Measurements from ENCODE around the gene HNRNPA1. TPM values are rescaled to one million over a fixed set of nuclear protein-coding genes. Genes with fewer than 3 reads are reported as not detected.

The HNRNPA1 gene
- total and polyA plus RNA-seq, 2 of the 4 experiments (the other 2 are of a cell fraction): 747 to 1,409 TPM

DNA sequence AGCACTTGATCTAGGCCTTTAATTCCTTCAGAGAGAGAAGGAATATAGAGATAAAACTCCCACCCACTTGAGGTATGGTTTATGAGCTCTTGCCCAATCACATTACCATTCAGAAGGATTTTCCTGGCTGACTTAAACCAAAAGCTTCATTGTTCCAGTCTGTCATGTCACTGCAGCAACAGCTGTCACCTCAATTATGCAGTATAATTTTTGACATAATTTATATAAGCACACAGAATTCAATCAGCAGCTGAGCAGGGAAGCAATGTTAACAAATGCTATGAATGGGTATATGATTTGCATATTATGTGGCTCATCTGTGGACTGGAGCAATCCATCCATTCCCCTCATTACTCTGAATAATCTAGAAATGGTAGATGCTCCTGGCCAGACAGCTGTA, 40.9 kb upstream of the HNRNPA1 start:
- no peak overlapping the region for H3K4me3 ChIP-seq (ENCODE audit: insufficient read depth, low read depth, low read length)
- no peak for ATAC-seq (ENCODE audit: low read depth)
- in situ Hi-C loops (cut with MboI; ENCODE audit: low sequenced_read_pairs): no loop called here
- no peak overlapping the region for H3K4ac ChIP-seq (ENCODE audit: low read depth, low read length)
- no peaks in the 10 kb centered on the region for H3K27me3 ChIP-seq (ENCODE audit: control insufficient read depth, insufficient read depth, low read length)
- H2BK15ac ChIP-seq (ENCODE audit: low read depth, low read length): no peak overlapping the region
- H3K4me2 ChIP-seq (ENCODE audit: low read depth, low read length): no peak overlapping the region
- H2BK120ac ChIP-seq (ENCODE audit: low read depth, low read length): no peak overlapping the region
- H3K27ac ChIP-seq (ENCODE audit: insufficient read depth, low read length): no peak overlapping the region
- no peaks in the 10 kb centered on the region for H3K4me1 ChIP-seq (ENCODE audit: control insufficient read depth, insufficient read depth, low read length)
- TF ChIP-seq NFE2L2 (IDR thresholded peaks at IDR 0.05; ENCODE audit: low read depth, low read length): no peak
- no peak for TF ChIP-seq SMC3 (IDR thresholded peaks at IDR 0.05; ENCODE audit: low read depth, low read length)
- TF ChIP-seq MAFK (IDR thresholded peaks at IDR 0.05; ENCODE audit: low read depth, low read length): no peak
- no peak overlapping the region for H2AK9ac ChIP-seq (replicated peaks; ENCODE audit: low read depth, low read length, poor library complexity)
- H2BK20ac ChIP-seq (ENCODE audit: low read depth, low read length): no peak overlapping the region
- H3K14ac ChIP-seq (replicated peaks; ENCODE audit: low read depth, low read length): no peak overlapping the region
- no peak overlapping the region for H4K91ac ChIP-seq (ENCODE audit: insufficient read depth, low read depth, low read length)
- H3K36me3 ChIP-seq (ENCODE audit: control insufficient read depth, insufficient read depth, low read length): peaks cover 14% of the 10 kb centered on the region
- no peak for DNase-seq
- H3K9me1 ChIP-seq (ENCODE audit: insufficient read depth, low read length): no peaks in the 10 kb centered on the region
- CTCF ChIA-PET: interaction anchor here (0.7 to 1.7 kb wide), 2 partner anchors 12 to 131 kb away, joined by 4 to 5 read pairs; no protein-coding TSS in a partner anchor
- BruUV-seq (replicated peaks): no TSS peak
- no peak overlapping the region for H4K8ac ChIP-seq (ENCODE audit: low read depth in 2 of 2, low read length in 2 of 2)
- no peak overlapping the region for H2AK5ac ChIP-seq (ENCODE audit: low read depth, low read length)
- no peak overlapping the region for H3K23ac ChIP-seq (ENCODE audit: low read depth, low read length)
- no peak overlapping the region for H4K5ac ChIP-seq (ENCODE audit: low read depth, low read length)
- H3K9me3 ChIP-seq (ENCODE audit: control insufficient read depth, insufficient read depth, low read length): no peaks in the 10 kb centered on the region
- no peak overlapping the region for H2AFZ ChIP-seq (replicated peaks; ENCODE audit: low read length, poor library complexity)
- no peak overlapping the region for H3K18ac ChIP-seq (ENCODE audit: low read depth, low read length)
- dilution Hi-C loops (cut with HindIII; ENCODE audit: low sequenced_read_pairs, unreplicated experiment): no loop called here
- no peak overlapping the region for H3K9ac ChIP-seq (ENCODE audit: low read depth, low read length)
- POLR2A ChIA-PET (ENCODE audit: unreplicated experiment): no interaction called here
- H4K20me1 ChIP-seq (ENCODE audit: insufficient read depth, low read length): no peaks in the 10 kb centered on the region
- H3K79me1 ChIP-seq (ENCODE audit: low read depth in 1 of 2, low read length in 2 of 2): peaks cover 19 to 34% of the 10 kb centered on the region in 2 experiments
- intact Hi-C loops (cut with micrococcal nuclease): no loop called here
- no peak overlapping the region for H3K56ac ChIP-seq (ENCODE audit: extremely low read depth, insufficient read depth, low read length)
- no peak overlapping the region for H2BK5ac ChIP-seq (ENCODE audit: low read depth, low read length, poor library complexity, severe bottlenecking)

Data from IMR-90 (cell line).